Transverse colon (tissue), 4 donors: ENCODE results near the gene PCSK5.

ENCODE experiments used
- POLR2A ChIP-seq: fragments of 450-650 bp; IDR thresholded peaks from one replicate; pipeline ENCODE4 v1.6.1; 2016; ENCODE audit warnings: antibody characterized with exemption, mild to moderate bottlenecking, moderate library complexity
- POLR2AphosphoS5 ChIP-seq, 3 donors: sonication (generic); formaldehyde crosslinking; IDR thresholded peaks; one replicate each; pipeline ENCODE4 v1.6.1; 2016; ENCODE audit warnings: antibody characterized with exemption in 3 of 3
- TF ChIP-seq, protein P1 (sequence below), 5 experiments: fragments of 200-600 bp in 3 of 5; fragments of 450-650 bp in 2 of 5; sonication (generic) in 3 of 5; IDR thresholded peaks; 1 replicate in 2 of 5; 2 replicates in 3 of 5; pipeline ENCODE4 v1.5.1; 2016 to 2017; ENCODE audit warnings: antibody characterized with exemption in 5 of 5, inconsistent platforms in 3 of 5, mild to moderate bottlenecking in 2 of 5, moderate library complexity in 1 of 5

DNA sequence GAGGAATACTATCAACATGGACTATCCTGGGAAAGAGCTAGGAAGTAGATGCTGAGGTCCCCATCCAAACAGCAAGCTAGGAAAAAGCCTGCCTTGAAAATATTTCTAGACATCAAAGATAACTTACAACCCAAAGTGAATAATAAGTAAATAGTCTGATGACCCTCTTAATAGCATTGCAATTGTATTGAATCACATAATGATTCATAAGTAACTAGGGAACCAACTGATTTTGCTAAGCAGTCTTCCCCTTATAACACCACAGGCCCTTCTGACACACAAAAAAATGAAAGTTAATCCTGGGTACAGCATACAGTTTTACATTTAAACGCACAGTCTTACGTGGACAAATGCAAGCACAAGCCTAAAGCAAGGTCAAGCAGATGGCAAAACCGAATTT, 304.4 kb downstream of the PCSK5 start:
- TF ChIP-seq POLR2A (no peak), POLR2AphosphoS5 (IDR thresholded peaks at IDR 0.05) (no peak)
- TF ChIP-seq, protein P1, sequence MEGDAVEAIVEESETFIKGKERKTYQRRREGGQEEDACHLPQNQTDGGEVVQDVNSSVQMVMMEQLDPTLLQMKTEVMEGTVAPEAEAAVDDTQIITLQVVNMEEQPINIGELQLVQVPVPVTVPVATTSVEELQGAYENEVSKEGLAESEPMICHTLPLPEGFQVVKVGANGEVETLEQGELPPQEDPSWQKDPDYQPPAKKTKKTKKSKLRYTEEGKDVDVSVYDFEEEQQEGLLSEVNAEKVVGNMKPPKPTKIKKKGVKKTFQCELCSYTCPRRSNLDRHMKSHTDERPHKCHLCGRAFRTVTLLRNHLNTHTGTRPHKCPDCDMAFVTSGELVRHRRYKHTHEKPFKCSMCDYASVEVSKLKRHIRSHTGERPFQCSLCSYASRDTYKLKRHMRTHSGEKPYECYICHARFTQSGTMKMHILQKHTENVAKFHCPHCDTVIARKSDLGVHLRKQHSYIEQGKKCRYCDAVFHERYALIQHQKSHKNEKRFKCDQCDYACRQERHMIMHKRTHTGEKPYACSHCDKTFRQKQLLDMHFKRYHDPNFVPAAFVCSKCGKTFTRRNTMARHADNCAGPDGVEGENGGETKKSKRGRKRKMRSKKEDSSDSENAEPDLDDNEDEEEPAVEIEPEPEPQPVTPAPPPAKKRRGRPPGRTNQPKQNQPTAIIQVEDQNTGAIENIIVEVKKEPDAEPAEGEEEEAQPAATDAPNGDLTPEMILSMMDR (IDR thresholded peaks at IDR 0.05), result no peak
